ENCODE results near the gene CDKL4. TPM values are rescaled to one million over a fixed set of nuclear protein-coding genes. Genes with fewer than 3 reads are reported as not detected.
A peak's percentile ranks its signal among the peaks of the same experiment; 100 is the strongest.
"Not testable (repeated sequence)": the region's sequence is repeated elsewhere in the genome, so short reads cannot be mapped to it uniquely, and the experiment has no call there.

Gene CDKL4
- polyA plus RNA-seq, 3 donors = not detected

DNA sequence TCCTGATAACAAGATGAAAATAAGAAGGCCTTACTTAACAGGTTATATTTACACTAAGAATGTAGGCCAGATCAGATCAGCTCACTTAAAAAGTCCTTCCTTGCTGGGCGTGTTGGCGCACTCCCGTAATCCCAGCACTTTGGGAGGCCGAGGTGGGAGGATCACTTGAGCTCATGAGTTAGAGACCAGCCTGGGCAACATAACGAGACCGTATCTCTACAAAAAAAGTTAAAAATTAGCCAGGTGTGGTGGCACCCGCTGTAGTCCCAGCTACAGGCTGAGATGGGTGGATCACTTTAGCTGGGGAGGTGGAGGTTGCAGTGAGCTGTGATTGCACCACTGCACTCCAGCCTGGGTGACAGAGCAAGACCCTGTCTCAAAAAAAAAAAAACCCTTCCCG is 69.7 kb downstream of the CDKL4 start:
- Histone ChIP-seq H4K20me1 (ENCODE audit: insufficient read depth, low read length) (no peaks in the 10 kb centered on the region), H3K27me3 (ENCODE audit: control insufficient read depth in 2 of 2, insufficient read depth in 2 of 2, low read length in 2 of 2) (no peaks in the 10 kb centered on the region), H3K27ac (ENCODE audit: low read depth in 1 of 2, low read length in 2 of 2) (no peak overlapping the region), H3K4me1 (ENCODE audit: control insufficient read depth in 1 of 2, insufficient read depth in 2 of 2, low read length in 2 of 2) (no peaks in the 10 kb centered on the region), H3K4me2 (replicated peaks; ENCODE audit: extremely low read depth, low read length, poor library complexity, severe bottlenecking) (no peak overlapping the region), H3K9me3 (replicated peaks in 1 of 2; ENCODE audit: control insufficient read depth in 1 of 2, insufficient read depth in 1 of 2, low read length in 2 of 2) (no peaks in the 10 kb centered on the region), H3K9ac (ENCODE audit: insufficient read depth, low read length, poor library complexity, severe bottlenecking) (no peak overlapping the region), H3K4me3 (replicated peaks in 1 of 3; ENCODE audit: low read depth in 2 of 3, low read length in 3 of 3) (no peak overlapping the region), H3K79me2 (ENCODE audit: insufficient read depth, low read length) (no peaks in the 10 kb centered on the region), H3K36me3 (replicated peaks in 1 of 2; ENCODE audit: control insufficient read depth in 1 of 2, insufficient read depth in 2 of 2, low read length in 2 of 2) (no peaks in the 10 kb centered on the region), H2AFZ (ENCODE audit: insufficient read depth, low read depth, low read length, poor library complexity, severe bottlenecking) (no peak overlapping the region)
- Mint-ChIP-seq H3K9me3 (no peaks in the 10 kb centered on the region), H3K4me3 (no peak overlapping the region), H3K27ac (peak overlapping the region in 1 of 7 donors; percentile 31), H3K27me3 (ENCODE audit: low read depth in 3 of 3) (peaks cover 0 to 4% (median 0%) of the 10 kb centered on the region in 3 donors), H3K4me1 (no peaks in the 10 kb centered on the region), H3K36me3 (no peaks in the 10 kb centered on the region)
- WGBS (ENCODE audit: insufficient coverage) = no CpG with 5 or more reads among the region's 8 CpGs
- TF ChIP-seq, protein P1, sequence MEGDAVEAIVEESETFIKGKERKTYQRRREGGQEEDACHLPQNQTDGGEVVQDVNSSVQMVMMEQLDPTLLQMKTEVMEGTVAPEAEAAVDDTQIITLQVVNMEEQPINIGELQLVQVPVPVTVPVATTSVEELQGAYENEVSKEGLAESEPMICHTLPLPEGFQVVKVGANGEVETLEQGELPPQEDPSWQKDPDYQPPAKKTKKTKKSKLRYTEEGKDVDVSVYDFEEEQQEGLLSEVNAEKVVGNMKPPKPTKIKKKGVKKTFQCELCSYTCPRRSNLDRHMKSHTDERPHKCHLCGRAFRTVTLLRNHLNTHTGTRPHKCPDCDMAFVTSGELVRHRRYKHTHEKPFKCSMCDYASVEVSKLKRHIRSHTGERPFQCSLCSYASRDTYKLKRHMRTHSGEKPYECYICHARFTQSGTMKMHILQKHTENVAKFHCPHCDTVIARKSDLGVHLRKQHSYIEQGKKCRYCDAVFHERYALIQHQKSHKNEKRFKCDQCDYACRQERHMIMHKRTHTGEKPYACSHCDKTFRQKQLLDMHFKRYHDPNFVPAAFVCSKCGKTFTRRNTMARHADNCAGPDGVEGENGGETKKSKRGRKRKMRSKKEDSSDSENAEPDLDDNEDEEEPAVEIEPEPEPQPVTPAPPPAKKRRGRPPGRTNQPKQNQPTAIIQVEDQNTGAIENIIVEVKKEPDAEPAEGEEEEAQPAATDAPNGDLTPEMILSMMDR (IDR thresholded peaks at IDR 0.05) = no peak
- DNase-seq = no peak
- intact Hi-C loops (cut with micrococcal nuclease) = no loop called here

DNA sequence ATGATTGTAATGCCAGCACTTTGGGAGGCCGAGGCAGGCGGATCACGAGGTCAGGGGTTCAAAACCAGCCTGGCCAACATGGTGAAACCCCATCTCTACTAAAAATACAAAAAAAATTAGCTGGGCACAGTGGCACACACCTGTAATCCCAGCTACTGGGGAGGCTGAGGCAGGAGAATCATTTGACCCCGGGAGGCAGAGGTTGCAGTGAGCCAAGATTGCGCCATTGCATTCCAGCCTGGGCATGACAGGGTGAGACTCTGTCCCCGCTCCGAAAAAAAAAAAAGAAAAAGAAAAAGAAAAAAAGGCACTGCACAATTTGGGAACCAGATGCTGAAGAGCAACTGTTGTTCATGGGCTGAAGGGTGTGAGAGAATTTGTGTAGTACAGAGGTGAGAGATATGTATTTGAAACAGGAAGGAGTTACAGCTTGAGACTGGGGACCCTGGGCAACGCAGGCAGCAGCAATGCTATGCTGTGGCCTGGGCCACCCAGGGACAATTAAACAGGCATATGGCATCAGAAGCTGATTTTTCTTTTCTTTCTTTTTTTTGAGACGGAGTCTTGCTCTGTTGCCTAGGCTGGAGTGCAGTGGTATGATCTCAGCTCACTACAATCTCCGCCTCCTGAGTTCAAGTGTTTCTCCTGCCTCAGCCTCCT is 71.6 kb downstream of the CDKL4 start:
- H3K36me3 ChIP-seq (replicated peaks in 1 of 2; ENCODE audit: control insufficient read depth in 1 of 2, insufficient read depth in 2 of 2, low read length in 2 of 2) = not testable (repeated sequence)

More for the DNA sequence above, 71.6 kb downstream of the CDKL4 start:
- H3K4me3 ChIP-seq (replicated peaks in 1 of 3; ENCODE audit: low read depth in 2 of 3, low read length in 3 of 3); H4K20me1 ChIP-seq (ENCODE audit: insufficient read depth, low read length); H3K27ac Mint-ChIP-seq; H2AFZ ChIP-seq (ENCODE audit: insufficient read depth, low read depth, low read length, poor library complexity, severe bottlenecking); H3K9me3 ChIP-seq (replicated peaks in 1 of 2; ENCODE audit: control insufficient read depth in 1 of 2, insufficient read depth in 1 of 2, low read length in 2 of 2); intact Hi-C loops (cut with micrococcal nuclease); H3K79me2 ChIP-seq (ENCODE audit: insufficient read depth, low read length); H3K27me3 Mint-ChIP-seq (ENCODE audit: low read depth in 3 of 3); H3K4me2 ChIP-seq (replicated peaks; ENCODE audit: extremely low read depth, low read length, poor library complexity, severe bottlenecking); H3K36me3 Mint-ChIP-seq; H3K4me1 Mint-ChIP-seq; DNase-seq; H3K9ac ChIP-seq (ENCODE audit: insufficient read depth, low read length, poor library complexity, severe bottlenecking); H3K27me3 ChIP-seq (ENCODE audit: control insufficient read depth in 2 of 2, insufficient read depth in 2 of 2, low read length in 2 of 2); H3K9me3 Mint-ChIP-seq; H3K4me1 ChIP-seq (ENCODE audit: control insufficient read depth in 1 of 2, insufficient read depth in 2 of 2, low read length in 2 of 2); H3K4me3 Mint-ChIP-seq; H3K27ac ChIP-seq (ENCODE audit: low read depth in 1 of 2, low read length in 2 of 2): not testable (repeated sequence)
- 96% methylated on average over 6 of the region's 10 CpGs for WGBS (ENCODE audit: insufficient coverage)

Data from CD14-positive monocyte (primary cell).